Nephron (organoid): Measurements from ENCODE around the gene ZBTB40.

Source experiments
- H3K27ac Mint-ChIP-seq, 3 experiments: 2 replicates each; pipeline ENCODE4 v1.8.0; 2020; ENCODE audit warnings: mixed read lengths in 3 of 3, mild to moderate bottlenecking in 2 of 3, moderate library complexity in 1 of 3
- H3K27me3 Mint-ChIP-seq: 2 replicates; pipeline ENCODE4 v1.8.0; 2021; ENCODE audit warnings: low read depth, mild to moderate bottlenecking, moderate library complexity, mixed read lengths
- H3K36me3 Mint-ChIP-seq: 2 replicates; pipeline ENCODE4 v1.8.0; 2020; ENCODE audit warnings: low read depth, mixed read lengths
- H3K4me1 Mint-ChIP-seq: 2 replicates; pipeline ENCODE4 v1.8.0; 2020; ENCODE audit warnings: mixed read lengths
- H3K4me3 Mint-ChIP-seq, 3 experiments: 2 replicates each; pipeline ENCODE4 v1.8.0; 2020; ENCODE audit warnings: mild to moderate bottlenecking in 3 of 3, mixed read lengths in 3 of 3, moderate library complexity in 2 of 3
- H3K9me3 Mint-ChIP-seq: 2 replicates; pipeline ENCODE4 v1.8.0; 2020; ENCODE audit warnings: mixed read lengths
- TF ChIP-seq, protein P1 (sequence below), 3 experiments: fragments of 200-600 bp; sonication (generic); IDR thresholded peaks; one replicate each; pipeline ENCODE4 v1.5.0; 2021; ENCODE audit warnings: antibody characterized with exemption in 3 of 3; ENCODE audit not compliant: unreplicated experiment in 3 of 3

ZBTB40 gene

DNA sequence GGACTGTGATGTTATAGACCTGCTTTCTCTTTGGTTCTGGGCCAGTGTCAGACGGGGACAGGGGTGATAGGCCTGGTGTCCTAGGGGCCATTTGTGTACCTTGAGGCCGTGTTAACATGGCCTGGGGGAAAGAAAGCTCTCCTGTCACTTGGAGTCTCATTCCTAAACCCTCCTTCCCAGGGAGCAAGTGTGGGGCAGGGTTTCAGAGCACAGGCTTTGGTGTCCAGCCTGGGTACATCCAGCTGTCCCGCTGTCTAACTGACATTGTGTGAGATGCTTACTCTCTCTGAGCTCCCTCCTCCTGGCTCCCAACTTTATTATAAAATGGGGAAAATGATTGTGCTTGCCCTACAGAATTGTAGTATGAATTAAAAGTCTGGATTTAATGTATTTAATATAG is 79.1 kb downstream of the ZBTB40 start:
- H3K9me3 Mint-ChIP-seq = no peaks in the 10 kb centered on the region
- peak overlapping the region; percentile 52 to 93 (median 88) for H3K27ac Mint-ChIP-seq
- H3K36me3 Mint-ChIP-seq = peaks cover 15% of the 10 kb centered on the region
- H3K27me3 Mint-ChIP-seq = peaks cover 10% of the 10 kb centered on the region
- H3K4me3 Mint-ChIP-seq = no peak overlapping the region
- TF ChIP-seq, protein P1, sequence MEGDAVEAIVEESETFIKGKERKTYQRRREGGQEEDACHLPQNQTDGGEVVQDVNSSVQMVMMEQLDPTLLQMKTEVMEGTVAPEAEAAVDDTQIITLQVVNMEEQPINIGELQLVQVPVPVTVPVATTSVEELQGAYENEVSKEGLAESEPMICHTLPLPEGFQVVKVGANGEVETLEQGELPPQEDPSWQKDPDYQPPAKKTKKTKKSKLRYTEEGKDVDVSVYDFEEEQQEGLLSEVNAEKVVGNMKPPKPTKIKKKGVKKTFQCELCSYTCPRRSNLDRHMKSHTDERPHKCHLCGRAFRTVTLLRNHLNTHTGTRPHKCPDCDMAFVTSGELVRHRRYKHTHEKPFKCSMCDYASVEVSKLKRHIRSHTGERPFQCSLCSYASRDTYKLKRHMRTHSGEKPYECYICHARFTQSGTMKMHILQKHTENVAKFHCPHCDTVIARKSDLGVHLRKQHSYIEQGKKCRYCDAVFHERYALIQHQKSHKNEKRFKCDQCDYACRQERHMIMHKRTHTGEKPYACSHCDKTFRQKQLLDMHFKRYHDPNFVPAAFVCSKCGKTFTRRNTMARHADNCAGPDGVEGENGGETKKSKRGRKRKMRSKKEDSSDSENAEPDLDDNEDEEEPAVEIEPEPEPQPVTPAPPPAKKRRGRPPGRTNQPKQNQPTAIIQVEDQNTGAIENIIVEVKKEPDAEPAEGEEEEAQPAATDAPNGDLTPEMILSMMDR (IDR thresholded peaks at IDR 0.05; ENCODE audit: unreplicated experiment in 3 of 3) = no peak
- H3K4me1 Mint-ChIP-seq = peaks cover 68% of the 10 kb centered on the region

DNA sequence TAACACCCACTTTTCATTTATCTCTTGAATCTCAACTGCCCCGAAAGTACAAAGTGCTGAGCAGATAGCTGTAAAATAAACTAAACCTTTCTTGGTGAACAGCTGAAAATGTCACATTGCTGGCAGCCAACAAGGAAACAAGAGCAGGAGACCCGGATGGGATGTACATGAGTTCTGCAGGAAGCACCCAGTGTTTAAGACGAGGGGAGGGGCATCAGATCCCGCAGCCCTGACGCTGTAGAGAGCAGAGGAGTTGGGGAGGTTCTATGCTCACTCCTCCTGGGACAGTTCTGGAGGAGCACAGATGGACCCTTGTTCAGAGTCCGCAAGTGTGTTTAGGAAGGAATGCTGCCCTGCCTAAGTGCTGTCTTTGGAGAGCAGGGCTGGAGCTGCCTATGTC is 79.6 kb downstream of the ZBTB40 start:
- peak overlapping the region; percentile 51 to 93 (median 88) for H3K27ac Mint-ChIP-seq

DNA sequence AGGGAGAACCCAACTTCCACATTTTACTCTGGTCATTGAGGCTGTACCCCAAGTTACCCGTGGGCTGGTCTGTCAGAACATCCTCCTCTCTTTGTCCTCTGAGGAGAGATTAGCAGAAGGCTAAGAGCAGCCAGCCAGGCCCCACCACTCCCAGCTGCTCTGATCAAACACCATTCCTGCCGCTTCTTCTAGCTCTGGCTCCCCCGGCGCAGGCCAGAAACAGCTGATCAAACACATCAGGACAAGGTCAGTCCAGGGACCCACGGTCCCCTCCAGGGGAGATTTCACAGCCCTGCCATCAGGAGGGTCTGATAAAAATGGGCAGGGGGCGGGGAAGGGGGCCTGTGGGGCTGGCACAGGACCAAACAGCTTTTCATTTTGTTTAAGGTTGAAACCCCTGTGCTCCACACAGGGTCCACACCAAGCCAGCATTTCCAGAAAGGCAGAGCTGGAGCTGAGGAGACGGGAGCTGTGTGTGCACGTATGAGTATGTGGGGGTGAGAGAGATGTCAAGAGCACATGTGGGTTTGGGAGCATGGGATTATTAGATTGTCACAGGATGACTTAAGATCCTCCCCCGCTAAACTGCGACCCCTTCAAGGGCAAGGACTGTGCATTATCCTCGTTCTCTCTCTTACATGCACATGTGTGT is 81.7 kb downstream of the ZBTB40 start:
- Mint-ChIP-seq H3K27ac (peak overlapping the region; percentile 26 to 93 (median 48)), H3K9me3 (no peaks in the 10 kb centered on the region), H3K27me3 (peaks cover 20% of the 10 kb centered on the region), H3K36me3 (peaks cover 4% of the 10 kb centered on the region), H3K4me1 (peaks cover 63% of the 10 kb centered on the region), H3K4me3 (peak overlapping the region in 1 of 3 experiments; percentile 19)
- TF ChIP-seq, protein P1 (IDR thresholded peaks at IDR 0.05; ENCODE audit: unreplicated experiment in 3 of 3) = no peak

More for the DNA sequence above, 79.6 kb downstream of the ZBTB40 start:
- peaks cover 73% of the 10 kb centered on the region for H3K4me1 Mint-ChIP-seq
- H3K4me3 Mint-ChIP-seq = peak overlapping the region in 1 of 3 experiments; percentile 48
- H3K9me3 Mint-ChIP-seq = no peaks in the 10 kb centered on the region
- TF ChIP-seq, protein P1 (IDR thresholded peaks at IDR 0.05; ENCODE audit: unreplicated experiment in 3 of 3) = no peak
- peaks cover 11% of the 10 kb centered on the region for H3K27me3 Mint-ChIP-seq
- peaks cover 15% of the 10 kb centered on the region for H3K36me3 Mint-ChIP-seq

DNA sequence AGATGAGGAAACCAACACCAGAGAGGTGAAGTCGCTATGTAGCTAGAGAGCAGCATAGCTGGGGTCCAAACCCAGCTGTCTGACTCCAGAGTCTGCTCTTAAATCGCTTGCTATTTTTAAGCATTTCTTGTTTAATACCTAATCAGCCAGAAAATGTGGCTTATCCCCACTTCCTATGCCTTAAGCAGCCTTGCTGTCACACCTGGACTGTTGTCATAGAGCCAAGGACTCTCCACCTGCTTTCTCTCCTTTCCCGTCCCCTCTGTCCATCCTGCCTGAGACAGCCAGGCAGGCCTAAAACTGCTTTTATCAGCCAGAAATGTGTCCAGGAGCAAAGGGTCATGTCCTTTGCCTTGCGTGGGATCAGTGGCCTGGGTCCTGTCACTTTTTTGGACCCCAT is 83.3 kb downstream of the ZBTB40 start:
- Mint-ChIP-seq H3K27ac (no peak overlapping the region), H3K27me3 (peaks cover 14% of the 10 kb centered on the region), H3K9me3 (no peaks in the 10 kb centered on the region), H3K36me3 (peaks cover 4% of the 10 kb centered on the region), H3K4me3 (no peak overlapping the region), H3K4me1 (peaks cover 53% of the 10 kb centered on the region)
- TF ChIP-seq, protein P1 (IDR thresholded peaks at IDR 0.05; ENCODE audit: unreplicated experiment in 3 of 3) = no peak

DNA sequence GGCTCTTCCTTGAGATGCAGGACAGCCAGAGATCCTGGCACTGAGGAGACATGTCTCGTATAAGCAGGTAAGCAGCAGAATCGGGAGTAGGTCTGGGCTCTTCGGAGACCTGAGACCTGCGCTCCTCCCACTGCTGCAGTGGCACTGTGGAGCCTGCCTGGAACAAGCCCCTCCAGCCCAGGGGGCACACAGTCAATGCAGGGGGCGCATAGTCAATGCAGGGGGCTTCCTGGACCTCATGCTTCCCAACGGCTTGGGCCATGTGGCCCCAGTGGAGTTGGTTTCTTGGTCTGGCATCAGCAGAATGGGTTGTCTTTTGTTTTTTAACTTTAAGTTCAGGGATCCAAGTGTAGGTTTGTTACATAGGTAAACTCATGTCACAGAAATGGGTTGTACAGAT is 83.7 kb downstream of the ZBTB40 start:
- Mint-ChIP-seq H3K4me3 (no peak overlapping the region), H3K27me3 (peaks cover 17% of the 10 kb centered on the region), H3K36me3 (peaks cover 4% of the 10 kb centered on the region), H3K27ac (no peak overlapping the region), H3K4me1 (peaks cover 48% of the 10 kb centered on the region), H3K9me3 (no peaks in the 10 kb centered on the region)
- TF ChIP-seq, protein P1 (IDR thresholded peaks at IDR 0.05; ENCODE audit: unreplicated experiment in 3 of 3) = no peak

DNA sequence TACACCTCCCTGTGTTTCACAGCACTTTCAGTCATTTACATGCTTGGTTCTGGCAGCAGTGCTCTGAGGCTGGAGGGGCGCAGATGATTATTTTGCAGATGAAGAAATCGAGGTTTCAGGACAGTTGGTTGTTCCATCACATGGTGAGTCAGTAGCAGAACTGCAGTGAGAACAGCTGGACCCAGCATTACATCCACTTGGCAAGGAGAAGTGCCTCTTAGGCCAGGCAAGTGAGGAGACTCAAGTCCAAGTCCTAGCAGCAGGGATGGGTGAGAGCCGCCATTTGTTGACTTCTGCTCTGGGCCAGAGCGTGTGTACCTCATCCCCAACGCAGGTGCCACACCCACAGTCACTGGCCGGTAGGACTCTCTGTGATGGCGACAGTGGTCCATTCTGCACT is 84.9 kb downstream of the ZBTB40 start:
- TF ChIP-seq, protein P1 (IDR thresholded peaks at IDR 0.05; ENCODE audit: unreplicated experiment in 3 of 3) = no peak
- no peak overlapping the region for H3K4me3 Mint-ChIP-seq
- peaks cover 4% of the 10 kb centered on the region for H3K36me3 Mint-ChIP-seq
- no peaks in the 10 kb centered on the region for H3K9me3 Mint-ChIP-seq
- peaks cover 22% of the 10 kb centered on the region for H3K27me3 Mint-ChIP-seq
- H3K4me1 Mint-ChIP-seq = peaks cover 37% of the 10 kb centered on the region
- H3K27ac Mint-ChIP-seq = no peak overlapping the region
